GM21576 (cell line): ENCODE measurements around the gene STX16.

Experiments used
- ATAC-seq: cut with Tn5 transposase; IDR thresholded peaks from one replicate; pipeline ENCODE4 v1.9.1; 2021; ENCODE audit warnings: mild to moderate bottlenecking, moderate library complexity; ENCODE audit not compliant: unreplicated experiment

Gene STX16

DNA sequence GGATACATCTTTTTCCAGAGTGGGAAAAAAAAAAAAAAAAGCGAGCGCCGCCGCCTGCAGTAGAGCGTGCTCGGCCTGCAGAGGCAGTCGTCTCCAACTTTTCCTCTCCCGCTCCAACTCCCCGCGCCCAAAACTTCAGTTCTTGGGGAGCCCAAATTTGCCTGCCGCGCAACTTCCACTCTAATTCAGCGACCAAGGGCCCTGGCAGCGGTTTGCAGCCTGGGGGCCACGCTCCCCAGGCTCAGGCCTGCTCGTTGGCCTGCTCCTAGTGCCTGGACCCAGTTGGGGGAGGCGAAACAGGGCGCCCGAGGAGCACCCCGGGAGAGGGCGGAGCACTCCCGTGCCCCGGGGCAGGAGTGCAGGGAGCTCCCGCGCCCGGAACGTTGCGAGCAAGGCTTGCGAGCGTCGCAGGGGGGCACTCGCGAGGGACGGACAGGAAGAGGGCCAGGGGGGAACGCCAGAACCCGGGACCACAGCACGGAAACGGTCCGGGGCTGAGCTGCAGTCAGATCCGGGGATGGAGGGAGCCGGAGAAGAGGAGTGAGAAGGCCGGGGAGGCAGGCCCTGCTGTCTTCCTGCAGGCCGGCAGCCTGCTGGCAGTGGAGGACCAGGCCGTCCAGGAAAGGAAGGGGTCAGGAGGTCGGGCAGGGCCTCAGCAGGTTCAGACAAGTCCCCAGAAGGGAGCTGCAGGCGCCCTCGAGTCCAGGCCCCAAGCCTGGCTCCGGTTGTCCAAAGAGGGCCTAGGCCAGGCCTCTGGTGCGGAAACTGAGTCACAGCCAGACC lies at the start of gene STX16:
Gene STX16 (plus strand): TSS at position 508 of the 783 bp plus-strand sequence. CDS start 724 bp downstream, outside the sequence.
- peak; percentile 57 for ATAC-seq

GRCh38 chr20:58602124-58602523 lies 49.0 kb upstream of the STX16 start:
- ATAC-seq: no peak

GRCh38 chr20:58603721-58604120 lies 47.4 kb upstream of the STX16 start:
- ATAC-seq: no peak

DNA sequence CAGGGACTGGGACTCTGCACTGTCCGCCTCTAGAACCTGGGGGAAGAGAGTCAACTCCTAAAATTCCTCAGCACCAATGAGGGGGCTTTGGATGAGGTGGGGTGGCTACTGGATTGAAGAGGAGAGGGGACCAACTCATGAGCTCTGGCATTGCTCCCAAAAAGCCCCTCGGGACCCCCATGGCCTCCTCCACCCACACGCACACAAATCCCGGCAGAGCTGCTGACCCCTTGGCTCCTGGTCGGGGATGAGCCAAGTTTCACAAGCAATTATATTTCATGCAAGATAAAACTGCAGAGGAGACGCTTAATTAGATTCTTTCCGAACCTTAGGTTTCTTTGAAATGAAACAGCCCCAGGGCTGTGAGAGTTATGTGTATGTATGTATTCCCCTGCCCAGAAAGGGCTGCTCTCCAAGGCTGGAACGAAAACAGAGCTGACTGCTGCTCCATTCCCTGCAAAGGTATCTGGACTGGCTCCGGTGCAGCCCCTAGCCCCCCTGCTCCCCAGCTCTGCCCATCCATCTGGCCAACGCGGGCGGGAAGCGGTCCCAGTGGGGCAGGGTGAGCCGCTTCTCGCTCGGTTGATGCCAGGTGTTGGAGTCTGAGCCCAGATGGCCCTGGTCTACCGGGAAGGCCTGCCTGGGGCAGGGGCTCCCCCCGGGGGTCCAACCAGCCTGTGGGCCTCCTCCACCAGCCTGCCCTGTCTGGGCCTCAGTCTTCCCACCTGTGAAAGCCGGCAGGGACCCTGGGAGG lies 46.8 kb upstream of the STX16 start:
- ATAC-seq: no peak

GRCh38 chr20:58605292-58606065 lies 45.6 kb upstream of the STX16 start:
- ATAC-seq: no peak

GRCh38 chr20:58606184-58606583 lies 44.9 kb upstream of the STX16 start:
- no peak for ATAC-seq

DNA sequence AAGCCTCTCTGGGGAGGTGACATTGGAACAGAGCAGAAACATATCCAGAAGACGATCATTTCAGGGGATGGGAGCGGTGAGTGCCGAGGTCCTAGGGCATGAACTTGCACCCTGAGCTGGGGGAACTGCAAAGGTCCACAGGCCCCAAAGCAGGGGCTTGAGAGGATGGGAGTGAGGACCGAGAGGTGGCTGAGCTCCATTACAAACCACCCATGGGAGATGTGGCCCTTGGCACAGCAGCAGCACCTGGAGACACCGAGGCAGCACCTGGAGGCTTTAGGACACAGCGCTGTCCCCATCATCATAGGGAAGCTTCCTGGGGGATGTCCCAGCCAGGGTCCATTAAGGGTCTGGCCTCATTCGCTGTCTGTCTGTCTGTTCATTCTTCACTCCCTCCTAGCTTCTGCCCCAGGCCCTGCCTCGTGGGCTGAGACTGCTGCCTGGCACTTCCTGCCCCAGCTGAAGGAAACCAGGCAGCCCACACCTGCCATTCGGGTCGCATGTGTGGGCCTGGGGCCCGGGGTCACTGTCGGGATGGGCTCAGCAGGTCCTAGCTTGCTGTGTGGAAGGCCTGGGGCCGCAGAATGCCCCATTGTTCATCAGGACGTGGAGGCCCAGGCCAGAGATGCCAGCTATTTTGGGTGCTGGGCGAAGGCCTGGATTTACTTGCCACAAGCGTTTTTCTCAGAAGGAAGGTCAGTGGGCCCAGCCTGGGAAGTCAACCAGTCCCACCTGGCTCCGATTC lies 42.8 kb upstream of the STX16 start:
- ATAC-seq: no peak

DNA sequence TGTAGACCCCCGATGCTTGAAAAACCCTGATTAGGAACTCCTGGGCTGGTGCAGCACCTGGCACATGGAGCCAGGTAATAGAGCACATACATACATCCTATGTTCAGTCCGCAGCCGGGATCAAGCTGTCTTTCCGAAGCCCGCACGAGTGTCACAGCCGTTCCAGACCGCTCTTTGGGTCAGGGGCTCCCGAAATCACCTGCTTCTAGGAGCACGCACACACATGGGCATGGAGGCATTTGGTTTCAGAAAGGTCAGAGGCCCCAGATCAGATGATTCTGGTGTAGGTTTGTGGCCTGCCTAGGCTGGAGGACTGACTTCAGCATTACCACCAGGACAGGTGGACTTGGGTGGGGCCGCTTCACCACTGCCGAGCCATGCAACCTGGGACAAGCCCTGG lies 42.1 kb upstream of the STX16 start:
- no peak for ATAC-seq

- ATAC-seq: no peak
These were observed 40.8 kb upstream of the STX16 start for GRCh38 chr20:58610071-58610800.

DNA sequence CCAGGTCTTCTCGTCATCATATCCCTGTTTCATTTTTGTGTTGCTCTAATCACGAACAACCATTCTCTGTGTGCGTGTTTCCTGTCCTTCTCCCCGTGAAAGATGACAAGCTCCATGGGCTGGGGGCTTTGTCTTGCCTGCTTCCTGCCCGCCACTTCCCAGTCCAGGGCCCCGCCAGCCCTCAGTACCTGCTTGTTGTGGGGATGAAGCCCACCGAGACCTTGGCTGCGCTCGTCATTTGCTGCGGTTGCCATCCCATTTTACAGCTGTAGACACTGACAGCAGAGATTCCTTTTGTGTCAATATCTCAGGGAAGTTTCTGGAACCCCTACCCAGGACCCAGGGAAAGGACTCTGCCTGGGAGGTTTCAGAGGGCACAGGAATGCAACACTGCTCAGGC lies 40.3 kb upstream of the STX16 start:
- ATAC-seq: no peak

- no peak for ATAC-seq
These were observed 39.6 kb upstream of the STX16 start for GRCh38 chr20:58611236-58612030.

DNA sequence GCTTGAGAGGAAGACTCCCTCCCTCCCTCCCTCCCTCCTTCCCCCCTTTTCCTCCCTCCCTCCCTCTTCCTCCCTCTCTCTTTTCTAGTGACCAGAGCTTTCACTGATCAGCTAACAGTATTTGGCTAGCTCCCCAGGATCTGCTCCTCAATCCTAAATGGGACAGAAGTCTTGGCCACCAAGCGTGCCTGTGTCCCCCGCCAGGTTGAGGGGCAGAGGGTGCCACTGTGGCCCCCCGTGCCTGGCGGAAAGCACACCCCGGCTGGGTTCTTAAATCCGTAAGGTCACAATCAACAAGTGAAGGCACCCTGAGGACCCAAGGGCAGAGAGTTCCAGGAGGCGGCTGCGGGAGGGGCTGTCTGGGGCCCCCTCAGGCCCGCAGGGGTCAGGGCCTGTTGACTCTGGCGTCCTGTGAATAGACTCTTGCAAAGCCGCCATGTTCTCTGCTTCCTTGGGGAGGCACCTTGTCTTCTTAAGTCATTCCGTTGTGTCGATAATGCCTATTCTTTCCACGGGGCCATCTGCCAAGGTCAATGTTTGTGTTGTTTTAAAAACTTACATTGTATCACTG lies 38.9 kb upstream of the STX16 start:
- no peak for ATAC-seq

DNA sequence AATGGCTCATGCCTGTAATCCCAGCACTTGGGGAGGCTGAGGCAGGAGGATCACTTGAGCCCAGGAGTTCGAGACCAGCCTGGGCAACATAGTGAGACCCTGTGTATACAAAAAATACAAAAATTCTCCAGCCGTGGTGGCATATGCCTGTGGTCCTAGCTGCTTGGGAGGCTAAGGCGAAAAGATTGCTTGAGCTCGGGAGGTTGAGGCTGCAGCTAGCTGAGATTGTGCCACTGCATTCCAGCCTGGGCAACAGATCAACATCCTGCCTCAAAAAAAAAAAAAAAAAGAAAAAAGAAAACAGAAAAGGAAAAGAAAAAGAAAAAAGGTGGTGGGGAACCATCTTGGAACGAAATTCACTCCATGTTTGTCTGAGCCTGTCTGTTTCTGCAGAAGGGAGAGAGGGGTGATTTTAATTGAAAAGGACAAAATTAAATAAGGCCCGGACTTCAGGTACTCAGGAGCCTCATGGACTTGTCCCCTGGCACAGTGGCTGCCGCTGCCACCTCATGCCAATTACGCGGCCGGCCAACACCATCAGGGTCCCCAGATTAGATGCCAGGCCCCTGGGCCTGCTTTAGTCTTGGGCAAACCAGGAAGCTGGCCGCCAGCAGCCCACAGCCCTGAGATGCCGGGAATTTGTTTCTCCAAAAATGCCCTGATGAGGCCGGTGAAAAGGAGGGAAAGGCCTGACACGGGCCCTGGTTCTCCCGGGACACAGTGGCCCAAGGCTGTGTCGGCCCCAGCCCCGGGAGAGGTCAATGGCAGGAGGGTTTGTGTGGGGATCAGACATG lies 37.8 kb upstream of the STX16 start:
- ATAC-seq: no peak

GRCh38 chr20:58614366-58614765 lies 36.7 kb upstream of the STX16 start:
- ATAC-seq: no peak

GRCh38 chr20:58614984-58615760 lies 35.9 kb upstream of the STX16 start:
- no peak for ATAC-seq

- no peak for ATAC-seq
These were observed 34.7 kb upstream of the STX16 start for GRCh38 chr20:58616411-58616810.

- no peak for ATAC-seq
These were observed 33.9 kb upstream of the STX16 start for GRCh38 chr20:58617158-58617557.
